Esophagus muscularis mucosa (tissue), 3 donors: ENCODE results near the gene RSL1D1.

Experiments used
- POLR2A ChIP-seq: fragments of 450-650 bp; IDR thresholded peaks from one replicate; pipeline ENCODE4 v1.6.1; 2017; ENCODE audit warnings: antibody characterized with exemption, moderate library complexity, mild to moderate bottlenecking, low read depth
- TF ChIP-seq, protein P1 (sequence below), 3 experiments: fragments of 200-600 bp in 2 of 3; fragments of 450-650 bp in 1 of 3; sonication (generic) in 2 of 3; IDR thresholded peaks; one replicate each; pipeline ENCODE4 v1.5.1; 2017 to 2019; ENCODE audit warnings: antibody characterized with exemption in 3 of 3, mild to moderate bottlenecking in 2 of 3, moderate library complexity in 1 of 3

DNA sequence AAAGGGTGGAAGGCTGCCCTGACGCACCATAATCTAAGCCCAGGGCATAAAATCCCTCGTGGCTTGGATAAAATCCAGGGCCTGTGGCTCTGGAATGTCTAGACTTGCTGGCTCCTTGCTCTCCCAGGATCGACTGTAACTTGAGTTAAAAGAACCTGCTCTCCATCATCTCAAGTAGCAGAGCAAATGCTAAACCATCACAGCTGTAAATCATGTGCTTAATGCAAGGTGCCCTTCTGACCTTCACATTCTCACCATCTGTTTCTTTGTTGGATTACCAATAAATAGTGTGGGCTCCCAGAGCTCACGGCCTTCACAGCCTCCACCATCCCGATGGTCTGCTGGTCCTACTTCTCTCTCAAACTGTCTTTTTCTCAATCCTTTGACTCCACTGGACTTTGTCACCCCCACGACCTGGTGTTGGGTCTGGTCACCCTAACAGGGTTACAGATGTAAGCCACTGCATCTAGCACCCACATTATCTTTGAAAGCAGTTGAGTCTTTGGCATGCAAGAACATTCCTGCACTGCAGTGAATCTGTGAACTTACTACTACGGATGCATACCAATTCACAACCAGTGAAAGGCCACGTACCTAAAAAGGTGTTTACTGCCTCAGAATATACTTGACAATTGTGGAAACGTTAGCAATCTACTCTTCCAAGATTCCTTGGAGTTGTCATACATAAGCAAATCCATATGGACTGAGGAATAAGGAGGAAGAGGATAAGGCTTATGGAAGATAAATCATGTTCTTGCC, 15.3 kb downstream of the RSL1D1 start:
- TF ChIP-seq POLR2A: no peak
- TF ChIP-seq, protein P1, sequence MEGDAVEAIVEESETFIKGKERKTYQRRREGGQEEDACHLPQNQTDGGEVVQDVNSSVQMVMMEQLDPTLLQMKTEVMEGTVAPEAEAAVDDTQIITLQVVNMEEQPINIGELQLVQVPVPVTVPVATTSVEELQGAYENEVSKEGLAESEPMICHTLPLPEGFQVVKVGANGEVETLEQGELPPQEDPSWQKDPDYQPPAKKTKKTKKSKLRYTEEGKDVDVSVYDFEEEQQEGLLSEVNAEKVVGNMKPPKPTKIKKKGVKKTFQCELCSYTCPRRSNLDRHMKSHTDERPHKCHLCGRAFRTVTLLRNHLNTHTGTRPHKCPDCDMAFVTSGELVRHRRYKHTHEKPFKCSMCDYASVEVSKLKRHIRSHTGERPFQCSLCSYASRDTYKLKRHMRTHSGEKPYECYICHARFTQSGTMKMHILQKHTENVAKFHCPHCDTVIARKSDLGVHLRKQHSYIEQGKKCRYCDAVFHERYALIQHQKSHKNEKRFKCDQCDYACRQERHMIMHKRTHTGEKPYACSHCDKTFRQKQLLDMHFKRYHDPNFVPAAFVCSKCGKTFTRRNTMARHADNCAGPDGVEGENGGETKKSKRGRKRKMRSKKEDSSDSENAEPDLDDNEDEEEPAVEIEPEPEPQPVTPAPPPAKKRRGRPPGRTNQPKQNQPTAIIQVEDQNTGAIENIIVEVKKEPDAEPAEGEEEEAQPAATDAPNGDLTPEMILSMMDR (IDR thresholded peaks at IDR 0.05): no peak
